ENCODE measurements around the gene RSF1.

DNA sequence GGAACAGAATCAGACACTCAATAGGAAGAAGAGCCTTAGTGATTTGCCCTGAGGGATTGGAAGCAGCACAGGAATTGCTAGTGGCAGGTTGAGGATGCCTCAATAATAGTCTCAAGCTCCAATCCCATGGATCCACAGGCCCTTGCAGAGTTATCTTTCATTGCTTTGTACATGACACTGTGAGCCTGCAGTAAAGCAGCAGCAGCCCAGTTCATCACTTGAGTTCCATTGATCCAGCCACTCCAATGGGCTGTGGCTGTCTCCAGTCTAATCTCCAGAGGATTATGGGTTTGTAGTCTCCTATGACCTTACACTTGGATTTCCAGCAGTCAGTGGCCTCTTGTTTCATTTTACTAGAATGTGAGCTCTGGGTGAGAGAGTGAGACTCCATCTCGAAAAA lies 45.8 kb upstream of the RSF1 start:
- TF ChIP-seq CTCF (conservative IDR thresholded peaks at IDR 0.05) (no peak), ZFX (IDR thresholded peaks at IDR 0.05) (no peak)

All from C4-2B (cell line).